ENCODE data around the gene ABCG5. TPM values are rescaled to one million over a fixed set of nuclear protein-coding genes. Genes with fewer than 3 reads are reported as not detected.

The ABCG5 gene
- total RNA-seq, 2 donors from 2014 or later, result not detected

GRCh38 chr2:43841949-43842865 is 3.6 kb upstream of the ABCG5 start:
- Histone ChIP-seq H3K4me3 (no peak overlapping the region), H3K9me3 (no peaks in the 10 kb centered on the region), H3K27ac (no peak overlapping the region), H3K4me1 (no peaks in the 10 kb centered on the region), H3K36me3 (no peaks in the 10 kb centered on the region), H3K27me3 (no peaks in the 10 kb centered on the region)
- peak; percentile 18 for DNase-seq (ENCODE audit: low spot score)
- no peak for TF ChIP-seq CTCF (IDR thresholded peaks at IDR 0.05)

- Histone ChIP-seq H3K4me1 (no peaks in the 10 kb centered on the region), H3K27me3 (no peaks in the 10 kb centered on the region), H3K36me3 (no peaks in the 10 kb centered on the region), H3K4me3 (no peak overlapping the region), H3K9me3 (no peaks in the 10 kb centered on the region), H3K27ac (no peak overlapping the region)
- no peak for TF ChIP-seq CTCF (IDR thresholded peaks at IDR 0.05)
- no peak for DNase-seq (ENCODE audit: low spot score)
Measured at GRCh38 chr2:43840965-43841364, 2.3 kb upstream of the ABCG5 start.

GRCh38 chr2:43839776-43840564 is 1.3 kb upstream of the ABCG5 start:
- no peak for TF ChIP-seq CTCF (IDR thresholded peaks at IDR 0.05)

GRCh38 chr2:43837831-43838559 is 644 bp downstream of the ABCG5 start:
- DNase-seq (ENCODE audit: low spot score), result no peak
- Histone ChIP-seq H3K27me3 (no peaks in the 10 kb centered on the region), H3K4me3 (no peak overlapping the region), H3K27ac (no peak overlapping the region), H3K36me3 (no peaks in the 10 kb centered on the region), H3K9me3 (no peaks in the 10 kb centered on the region), H3K4me1 (no peaks in the 10 kb centered on the region)
- no peak for TF ChIP-seq CTCF (IDR thresholded peaks at IDR 0.05)

More at GRCh38 chr2:43839776-43840564, 1.3 kb upstream of the ABCG5 start:
- DNase-seq (ENCODE audit: low spot score), result no peak
- Histone ChIP-seq H3K27me3 (no peaks in the 10 kb centered on the region), H3K9me3 (no peaks in the 10 kb centered on the region), H3K4me1 (no peaks in the 10 kb centered on the region), H3K36me3 (no peaks in the 10 kb centered on the region), H3K4me3 (no peak overlapping the region), H3K27ac (no peak overlapping the region)

- no peak for TF ChIP-seq CTCF (IDR thresholded peaks at IDR 0.05)
- Histone ChIP-seq H3K9me3 (no peaks in the 10 kb centered on the region), H3K27ac (no peak overlapping the region), H3K27me3 (no peaks in the 10 kb centered on the region), H3K4me1 (no peaks in the 10 kb centered on the region), H3K4me3 (no peak overlapping the region), H3K36me3 (no peaks in the 10 kb centered on the region)
- DNase-seq (ENCODE audit: low spot score), result no peak
Measured at GRCh38 chr2:43837033-43837432, 1.6 kb downstream of the ABCG5 start.

Data from right atrium auricular region (tissue), 2 donors.